NCI-H146 (cell line): ENCODE data around the gene NSMCE4A.
"Not testable (repeated sequence)": the region's sequence is repeated elsewhere in the genome, so short reads cannot be mapped to it uniquely, and the experiment has no call there.

ENCODE experiments used
- DNase-seq: peaks from one replicate; lab custom pipeline; 2025; lab: John Stamatoyannopoulos, UW

The NSMCE4A gene, protein sequence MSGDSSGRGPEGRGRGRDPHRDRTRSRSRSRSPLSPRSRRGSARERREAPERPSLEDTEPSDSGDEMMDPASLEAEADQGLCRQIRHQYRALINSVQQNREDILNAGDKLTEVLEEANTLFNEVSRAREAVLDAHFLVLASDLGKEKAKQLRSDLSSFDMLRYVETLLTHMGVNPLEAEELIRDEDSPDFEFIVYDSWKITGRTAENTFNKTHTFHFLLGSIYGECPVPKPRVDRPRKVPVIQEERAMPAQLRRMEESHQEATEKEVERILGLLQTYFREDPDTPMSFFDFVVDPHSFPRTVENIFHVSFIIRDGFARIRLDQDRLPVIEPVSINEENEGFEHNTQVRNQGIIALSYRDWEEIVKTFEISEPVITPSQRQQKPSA

DNA sequence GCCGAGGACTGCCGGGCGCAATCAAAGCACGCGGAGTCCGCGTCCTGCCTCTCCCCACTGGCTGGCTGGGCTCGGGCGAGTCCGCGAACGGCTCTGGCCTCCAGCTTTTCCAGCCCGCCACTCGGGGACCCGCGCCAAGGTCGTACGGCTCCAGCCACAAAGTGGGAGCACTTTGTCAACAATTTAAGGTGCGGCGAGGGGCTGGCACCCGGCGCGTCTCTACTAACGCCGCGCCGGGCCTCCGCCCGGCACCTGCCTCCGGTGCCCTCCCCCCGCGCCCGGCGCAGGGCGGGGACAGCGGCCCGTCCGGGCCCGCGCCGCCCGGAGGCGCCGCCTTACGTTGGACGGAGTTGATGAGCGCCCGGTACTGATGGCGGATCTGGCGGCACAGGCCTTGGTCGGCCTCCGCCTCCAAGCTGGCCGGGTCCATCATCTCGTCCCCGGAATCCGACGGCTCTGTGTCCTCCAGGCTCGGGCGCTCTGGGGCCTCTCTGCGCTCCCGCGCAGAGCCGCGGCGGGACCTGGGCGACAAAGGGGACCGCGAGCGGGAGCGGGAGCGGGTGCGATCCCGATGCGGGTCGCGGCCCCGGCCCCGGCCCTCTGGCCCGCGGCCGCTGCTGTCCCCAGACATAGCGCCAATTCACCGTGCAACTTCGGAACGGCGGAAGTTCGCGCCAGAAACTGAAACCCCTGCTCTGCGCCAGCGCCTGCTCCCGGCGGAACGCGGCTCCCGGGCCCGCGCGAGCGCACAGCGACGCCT is at the start of gene NSMCE4A:
TSS of gene NSMCE4A (minus strand) at position 683 of the 760 bp plus-strand sequence. CDS start at position 631, 52 bp downstream.
- peak; percentile 76 for DNase-seq

DNA sequence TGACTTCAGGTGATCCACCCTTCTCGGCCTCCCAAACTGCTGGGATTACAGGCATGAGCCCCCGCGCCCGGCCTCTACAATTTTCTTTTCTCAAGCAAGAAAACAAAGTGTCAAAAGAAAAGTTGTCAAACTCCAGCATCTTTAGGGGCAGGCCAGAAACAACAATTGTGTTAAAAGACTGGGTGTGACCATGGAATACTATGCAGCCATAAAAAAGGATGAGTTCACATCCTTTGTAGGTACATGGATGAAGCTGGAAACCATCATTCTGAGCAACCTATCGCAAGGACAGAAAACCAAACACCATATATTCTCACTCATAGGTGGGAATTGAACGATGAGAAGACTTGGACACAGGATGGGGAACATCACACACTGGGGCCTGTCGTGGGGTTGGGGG is 48.2 kb upstream of the NSMCE4A start:
- DNase-seq = not testable (repeated sequence)

DNA sequence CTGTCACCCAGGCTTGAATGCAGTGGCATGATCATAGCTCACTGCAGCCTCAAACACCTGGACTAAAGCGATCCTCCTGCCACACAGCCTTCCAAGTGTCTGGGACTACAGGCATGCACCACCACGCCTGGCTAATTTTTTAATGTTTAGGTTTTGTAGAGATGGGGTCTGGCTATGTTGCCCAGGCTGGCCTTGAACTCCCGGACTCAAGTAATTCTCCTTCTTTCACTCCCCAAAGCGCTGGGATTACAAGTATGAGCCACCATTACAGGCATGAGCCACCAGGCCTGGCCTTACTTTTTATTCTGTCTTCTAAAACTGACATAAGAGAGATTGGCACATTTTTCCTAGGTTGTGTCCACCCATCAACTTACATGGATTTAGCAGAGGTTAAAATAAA is 47.3 kb upstream of the NSMCE4A start:
- DNase-seq = no peak

DNA sequence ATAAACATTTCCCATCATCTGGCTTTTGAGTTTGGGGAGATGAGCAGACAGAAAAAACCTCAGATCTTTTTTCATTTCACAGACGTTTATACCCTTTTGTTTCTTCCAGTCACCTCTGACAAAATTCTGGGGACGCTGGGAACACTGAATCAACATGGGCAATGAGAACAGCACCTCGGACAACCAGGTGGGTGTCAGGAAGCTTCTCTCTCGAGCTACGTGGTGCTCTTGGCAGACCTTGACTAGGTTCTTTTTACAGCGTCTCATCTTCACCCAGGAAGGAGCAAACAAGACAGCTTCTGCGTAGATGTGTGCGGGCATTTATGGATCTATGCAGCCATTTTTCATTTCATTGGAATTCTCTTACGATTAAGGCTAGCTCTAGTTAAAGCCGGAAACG is 46.8 kb upstream of the NSMCE4A start:
- DNase-seq = no peak

DNA sequence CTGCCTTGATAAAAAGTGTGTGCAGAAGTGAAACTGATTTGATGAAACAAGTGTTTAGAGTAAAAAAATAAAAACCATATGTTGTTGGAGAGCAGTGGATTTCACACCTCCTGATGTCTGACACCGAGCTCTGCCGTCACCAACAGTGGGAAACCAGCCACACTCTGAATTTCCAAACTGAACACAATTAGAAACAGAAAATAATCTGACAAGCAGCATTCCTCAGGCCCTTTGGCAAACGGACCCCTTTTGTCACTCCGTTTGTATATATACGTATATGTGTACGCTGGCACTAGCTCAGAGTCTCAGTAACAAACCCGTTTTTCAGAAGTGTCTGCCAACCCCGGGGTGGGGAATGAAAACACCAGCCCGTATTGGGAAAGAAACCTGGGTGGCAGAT is 46.4 kb upstream of the NSMCE4A start:
- DNase-seq = no peak

DNA sequence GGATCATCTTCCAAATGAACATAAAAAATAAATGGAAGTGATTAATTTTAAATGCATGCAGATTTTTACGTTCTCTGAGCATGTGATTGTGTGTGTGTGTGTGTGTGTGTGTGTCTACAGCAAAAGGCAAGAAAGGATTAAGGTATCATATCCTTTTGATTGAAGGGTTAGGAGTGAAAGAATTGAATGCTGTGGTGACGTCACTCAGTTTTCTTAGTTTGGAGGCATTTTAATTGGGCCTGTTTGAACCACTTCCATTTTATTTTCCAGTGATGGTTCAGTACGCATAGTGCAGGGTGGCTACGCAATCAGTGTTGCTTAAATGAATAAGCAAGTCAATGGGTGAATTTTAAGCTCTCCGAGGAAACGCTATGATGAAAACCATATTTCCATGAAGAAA is 45.2 kb upstream of the NSMCE4A start:
- peak; percentile 8 for DNase-seq

DNA sequence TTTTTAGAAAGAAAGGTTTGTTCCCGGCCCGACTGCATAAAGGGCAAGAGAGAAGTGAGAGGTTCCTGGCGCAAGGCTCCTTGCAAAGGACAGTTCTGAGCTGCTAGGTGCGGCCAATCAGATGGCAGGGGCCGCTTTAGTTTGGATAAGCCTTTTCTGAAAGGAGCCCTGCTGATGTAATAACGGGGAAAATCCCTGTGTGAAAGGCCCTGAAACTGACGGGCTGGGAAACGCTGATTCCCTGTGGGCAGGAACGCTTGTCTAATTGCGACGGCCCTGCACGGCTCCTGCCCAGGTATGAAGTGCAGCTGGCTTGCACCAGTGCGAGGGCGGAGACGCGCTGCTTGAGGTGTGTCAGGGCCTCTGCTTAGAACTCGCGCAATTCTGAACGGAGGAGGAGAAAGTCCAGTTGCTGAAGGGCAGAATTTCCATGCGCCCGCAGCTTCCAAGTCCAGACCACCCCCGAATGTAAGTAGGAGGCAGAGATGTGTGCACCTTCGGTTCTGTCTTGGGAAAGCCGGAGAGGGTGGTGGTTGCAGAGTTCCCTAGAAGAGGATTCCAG is 44.5 kb upstream of the NSMCE4A start:
- peak; percentile 91 for DNase-seq

DNA sequence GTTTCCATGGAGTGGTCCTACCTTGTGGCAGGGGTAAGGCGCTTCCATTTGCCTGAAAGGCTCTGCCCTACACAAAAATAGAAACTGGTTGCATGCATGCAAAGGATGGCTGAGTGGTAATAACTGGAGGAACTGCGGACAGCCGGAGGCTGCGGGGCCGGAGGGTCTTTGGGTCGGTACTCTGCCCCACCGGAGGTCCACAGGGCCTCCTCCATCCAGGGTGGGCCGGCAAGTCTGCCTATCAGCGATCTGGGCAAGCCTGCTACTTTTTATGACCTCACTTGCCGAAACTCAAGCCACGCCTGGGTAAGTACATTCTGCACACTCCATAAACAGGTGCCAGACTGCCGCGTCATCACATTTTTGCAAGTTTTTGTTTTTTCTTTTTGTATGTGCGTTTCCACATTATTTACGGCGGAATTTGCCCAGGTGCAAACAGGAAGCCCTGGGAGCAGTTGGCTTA is 44.0 kb upstream of the NSMCE4A start:
- DNase-seq = peak; percentile 71

DNA sequence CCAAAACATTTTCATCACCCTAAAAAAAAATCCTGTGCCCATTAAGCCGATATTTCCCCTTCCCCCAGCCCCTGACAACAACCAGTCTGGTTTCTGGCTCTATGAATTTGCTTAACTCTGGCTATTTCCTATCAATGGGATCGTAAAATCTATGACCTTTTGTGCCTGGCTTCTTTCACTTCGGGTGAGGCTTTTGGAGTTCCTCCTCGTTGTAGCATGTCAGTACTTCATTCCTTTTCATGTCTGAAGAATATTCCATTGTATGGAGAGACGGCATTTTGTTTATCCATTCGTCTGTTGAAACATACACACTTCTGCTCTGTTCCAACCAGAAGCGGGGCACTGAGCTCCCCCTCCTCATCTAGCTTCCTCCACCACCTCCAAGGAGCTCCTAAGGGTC is 43.5 kb upstream of the NSMCE4A start:
- peak; percentile 33 for DNase-seq

DNA sequence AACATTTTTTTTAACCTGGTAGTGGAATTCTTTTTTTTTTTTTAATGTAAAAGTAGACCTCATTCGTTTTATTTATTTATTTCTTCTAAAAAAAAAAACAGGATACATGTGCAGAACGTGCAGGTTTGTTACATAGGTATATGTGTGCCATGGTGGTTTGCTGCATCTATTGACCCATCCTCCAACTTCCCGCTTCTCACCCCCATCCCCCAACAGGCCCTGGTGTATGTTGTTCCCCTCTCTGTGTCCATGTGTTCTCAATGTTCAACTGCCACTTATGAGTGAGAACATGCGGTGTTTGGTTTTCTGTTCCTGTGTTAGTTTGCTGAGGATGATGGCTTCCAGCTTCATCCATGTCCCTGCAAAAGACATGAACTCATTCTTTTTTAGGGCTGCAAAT is 42.9 kb upstream of the NSMCE4A start:
- DNase-seq = not testable (repeated sequence)

DNA sequence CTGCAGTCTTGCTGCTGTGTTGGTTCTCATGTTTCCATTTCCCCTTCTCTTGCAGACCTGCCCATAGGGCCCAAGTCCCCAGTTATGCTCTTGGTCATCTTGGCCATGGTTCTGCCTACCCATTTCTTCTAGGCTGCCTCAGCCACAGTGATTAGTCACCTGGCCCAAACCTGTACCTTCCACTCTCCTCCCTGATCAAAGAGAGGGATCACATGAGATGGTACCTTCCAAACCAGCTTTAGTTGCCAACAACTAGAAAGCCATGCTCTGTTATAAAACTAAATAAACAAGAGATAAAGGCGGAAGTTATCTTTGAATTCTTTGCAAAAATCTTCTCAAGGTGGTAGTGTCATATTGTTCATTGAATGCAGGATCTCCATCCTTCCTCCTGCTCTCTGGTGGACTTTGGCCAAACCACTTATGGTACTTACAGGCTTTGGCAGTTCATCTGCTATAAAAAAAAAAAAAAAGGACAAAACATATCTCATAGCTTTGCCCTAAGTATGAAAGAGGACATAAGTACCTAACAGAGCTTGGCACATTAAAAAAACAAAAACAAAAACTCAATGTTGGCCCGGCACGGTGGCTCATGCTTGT is 39.7 kb upstream of the NSMCE4A start:
- no peak for DNase-seq

DNA sequence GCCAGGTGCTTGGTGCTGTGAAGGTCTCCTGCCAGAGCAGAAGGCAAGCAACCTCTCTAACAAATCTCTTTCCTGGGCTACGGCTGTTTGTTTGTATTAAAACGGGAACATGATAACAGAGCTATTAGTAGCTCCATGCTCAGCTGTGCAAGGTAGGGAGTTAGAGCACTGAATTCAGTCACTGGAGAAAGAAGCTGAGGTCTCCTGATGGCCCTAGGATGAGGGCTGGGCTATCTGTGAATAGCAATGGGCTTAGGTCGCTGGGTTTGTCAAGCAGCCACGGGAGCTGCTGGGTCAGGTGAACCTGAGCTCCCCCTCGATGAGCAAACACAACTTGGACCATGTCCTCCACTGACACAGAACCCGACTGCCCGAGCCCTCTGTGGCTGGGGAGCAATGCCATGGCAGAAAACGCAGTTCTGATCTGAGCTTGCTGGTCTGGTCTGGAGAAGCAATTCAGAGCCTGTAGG is 38.3 kb upstream of the NSMCE4A start:
- DNase-seq = peak; percentile 36

DNA sequence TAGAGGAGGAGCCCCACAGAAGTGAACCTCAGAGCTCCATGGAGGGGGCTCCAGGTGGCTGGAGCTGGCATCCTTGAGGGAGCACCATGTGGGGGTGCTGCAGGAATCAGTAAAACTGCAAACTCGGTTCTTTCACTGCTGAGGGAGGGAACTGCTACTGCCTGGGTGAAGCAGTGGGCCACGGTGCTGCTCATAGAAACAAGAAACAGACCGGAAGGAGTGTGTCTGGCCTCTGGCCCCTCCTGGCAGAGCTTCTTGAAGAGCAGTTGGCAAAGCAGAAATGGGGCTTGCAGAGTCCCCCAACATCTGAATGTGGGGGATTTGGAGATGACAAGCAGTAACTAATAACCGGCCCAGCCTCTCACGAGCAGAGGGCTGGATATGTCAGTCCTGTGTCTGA is 37.7 kb upstream of the NSMCE4A start:
- no peak for DNase-seq

DNA sequence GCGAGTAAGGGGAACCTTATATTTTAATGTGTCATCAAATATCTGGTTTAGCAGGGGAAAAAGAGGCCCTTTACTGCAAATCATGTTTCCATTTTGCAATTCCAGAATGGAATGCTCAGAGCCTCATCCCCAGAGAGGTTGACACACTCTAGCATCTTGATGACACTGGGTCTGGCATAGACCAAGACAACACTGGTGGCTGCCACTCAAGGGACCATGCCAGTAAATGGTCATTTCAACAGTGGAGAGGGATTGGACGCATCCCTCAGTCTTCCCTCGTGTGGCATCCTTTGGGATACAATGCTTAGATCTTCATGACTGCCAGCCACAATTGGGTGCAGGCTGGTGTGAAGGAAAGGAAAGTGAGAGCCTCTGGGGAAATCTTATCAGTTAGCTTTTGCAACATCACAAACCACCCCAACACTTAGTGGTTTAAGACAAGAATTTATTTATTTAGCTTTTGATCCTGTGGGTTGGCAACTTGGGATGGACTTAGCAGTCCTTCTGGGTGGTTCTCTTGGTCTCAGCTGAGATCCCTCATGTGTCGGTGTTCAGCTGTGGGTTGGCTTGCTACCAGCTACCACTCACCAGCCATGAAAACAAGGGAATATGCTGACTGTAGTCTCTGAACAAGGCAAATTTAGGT is 35.5 kb upstream of the NSMCE4A start:
- DNase-seq = no peak

DNA sequence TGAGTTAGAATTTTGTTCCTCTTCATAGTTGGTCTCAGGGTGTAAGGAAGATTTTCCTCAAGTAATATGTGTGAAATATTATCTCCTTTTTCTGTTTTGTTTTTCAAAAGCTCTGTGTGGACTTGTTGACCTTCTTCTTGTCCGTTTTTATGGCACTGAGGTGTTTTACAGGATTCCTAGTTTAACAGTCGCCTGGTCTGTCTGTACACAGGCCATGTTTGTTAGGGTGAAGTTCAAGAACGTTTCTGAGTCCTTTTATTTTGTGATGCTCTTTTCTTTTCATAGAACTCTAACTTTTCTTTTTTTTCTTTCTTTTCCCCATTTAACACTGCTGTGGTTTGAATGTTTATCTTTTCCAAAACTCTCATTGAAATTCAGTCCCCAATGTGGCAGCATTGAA is 32.4 kb upstream of the NSMCE4A start:
- DNase-seq = no peak

DNA sequence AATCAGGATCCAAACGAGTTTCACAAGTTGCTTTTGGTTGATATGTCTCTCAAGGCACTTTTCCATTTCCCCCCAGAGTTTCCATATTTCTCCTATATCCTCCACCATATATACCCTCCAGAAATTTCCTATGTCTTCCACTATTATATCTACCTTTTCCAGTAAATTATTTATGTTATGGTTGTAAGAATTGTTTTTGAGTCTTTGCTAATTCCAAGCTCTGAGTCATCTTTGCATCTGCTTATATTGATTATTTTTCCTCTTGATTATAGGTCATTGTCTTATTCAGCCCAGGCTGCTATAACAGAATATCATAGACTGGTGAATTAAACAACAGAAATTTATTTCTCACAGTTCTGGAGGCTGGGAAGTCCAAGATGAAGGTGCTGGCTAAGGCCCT is 26.7 kb upstream of the NSMCE4A start:
- no peak for DNase-seq

DNA sequence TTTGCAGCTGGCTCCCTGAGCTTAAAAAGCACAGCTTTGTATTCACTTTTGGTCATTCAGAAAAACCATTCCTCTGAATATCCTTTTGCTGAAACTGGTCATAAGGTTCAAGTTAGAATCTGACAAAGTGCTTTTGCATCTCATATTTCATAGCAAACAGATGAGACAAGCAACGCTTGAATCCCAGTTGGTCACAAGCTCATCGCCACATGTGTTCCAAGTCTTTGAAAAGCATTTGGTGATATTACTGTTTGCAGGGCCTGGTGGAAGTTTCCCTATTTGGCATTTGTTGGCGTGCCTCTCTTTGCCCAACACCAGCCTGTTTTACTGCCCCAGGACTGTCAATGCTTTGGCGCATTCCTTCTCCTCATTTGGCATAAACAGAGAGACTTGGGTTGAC is 24.3 kb upstream of the NSMCE4A start:
- DNase-seq = no peak

DNA sequence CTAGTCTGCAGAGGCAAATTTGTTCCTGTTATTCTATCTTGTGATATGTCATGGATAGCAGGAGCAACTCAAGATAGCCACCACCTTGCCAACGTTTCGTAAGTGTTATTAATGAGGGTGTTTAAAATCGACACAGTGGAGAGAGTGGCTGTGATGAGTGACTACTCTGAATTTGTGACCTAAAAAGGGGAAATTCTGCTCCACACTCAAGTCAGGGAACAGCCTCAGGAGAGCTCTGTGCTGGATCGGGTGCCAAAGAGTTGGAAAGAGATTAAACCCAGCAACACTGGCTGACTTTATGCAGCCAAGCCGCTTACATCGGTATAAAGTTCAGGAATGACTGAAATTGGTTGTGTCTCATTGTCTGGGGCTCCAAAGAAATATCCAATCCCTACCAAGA is 23.4 kb upstream of the NSMCE4A start:
- no peak for DNase-seq

DNA sequence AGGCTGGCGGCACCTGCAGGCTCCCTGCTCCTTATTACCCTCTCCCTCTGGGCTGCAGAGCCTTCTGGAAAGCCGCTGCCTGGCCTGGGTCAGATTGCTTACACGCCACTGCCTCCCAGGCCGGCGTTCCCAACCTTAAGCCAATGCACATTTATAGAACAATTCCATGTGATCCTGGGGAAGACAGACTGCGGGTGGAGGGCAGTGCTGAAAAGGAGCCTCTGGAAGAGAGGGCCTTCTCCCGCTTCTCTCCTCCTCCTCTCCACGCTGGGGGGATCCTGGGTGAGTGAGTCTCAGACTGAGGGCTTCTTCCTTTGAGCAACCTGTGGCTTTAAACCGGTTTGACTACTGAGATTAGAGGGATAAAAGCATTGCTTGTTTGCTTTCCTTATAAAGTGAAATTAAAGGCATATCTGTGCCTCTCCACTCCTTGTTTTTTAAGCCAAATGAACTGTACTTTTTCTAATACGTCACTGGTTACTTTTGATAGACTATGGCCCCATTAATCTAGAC is 19.5 kb upstream of the NSMCE4A start:
- DNase-seq = no peak

DNA sequence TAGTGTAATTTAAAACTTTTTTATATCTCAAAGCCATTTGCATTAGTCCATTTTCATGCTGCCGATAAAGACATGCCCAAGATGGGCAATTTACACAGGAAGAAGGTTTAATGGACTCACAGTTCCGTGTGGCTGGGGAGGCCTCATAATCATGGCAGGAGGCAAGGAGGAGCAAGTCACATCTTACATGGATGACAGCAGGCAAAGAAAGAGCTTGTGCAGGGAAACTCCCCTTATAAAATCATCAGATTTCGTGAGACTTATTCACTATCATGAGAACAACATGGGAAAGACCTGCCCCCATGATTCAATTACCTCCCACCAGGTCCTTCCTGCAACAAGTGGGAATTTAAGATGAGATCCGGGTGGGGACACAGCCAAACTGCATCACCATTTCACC is 16.7 kb upstream of the NSMCE4A start:
- not testable (repeated sequence) for DNase-seq

DNA sequence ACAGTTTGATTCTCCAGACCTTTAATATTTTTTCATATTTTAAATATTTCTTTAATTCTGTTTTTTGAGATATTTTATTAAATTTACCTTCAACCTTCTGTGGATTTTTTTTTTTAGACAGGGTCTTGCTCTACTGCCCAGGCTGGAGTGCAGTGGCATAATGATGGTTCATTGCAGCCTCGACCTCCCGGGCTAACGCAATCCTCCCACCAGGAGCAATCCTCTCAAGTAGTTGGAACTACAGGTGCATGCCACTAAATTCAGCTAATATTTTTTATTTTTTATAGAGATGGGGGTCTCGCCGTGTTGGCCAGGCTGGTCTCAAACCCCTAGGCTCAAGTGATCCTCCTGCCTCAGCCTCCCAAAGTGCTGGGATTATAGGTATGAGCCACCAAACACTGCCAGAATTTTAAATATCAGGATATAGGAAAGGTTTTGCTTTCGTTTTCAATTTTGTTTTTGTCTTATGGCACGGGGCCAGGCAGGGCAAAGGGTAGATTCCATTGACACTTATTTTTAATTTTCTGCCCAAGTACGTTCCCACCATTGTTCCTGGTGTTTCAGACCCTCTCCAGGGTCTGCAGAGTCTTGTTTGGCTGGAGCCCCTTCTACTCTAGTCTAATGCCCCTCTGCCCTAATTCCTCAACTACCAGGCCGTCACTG is 15.1 kb upstream of the NSMCE4A start:
- no peak for DNase-seq
